NT2/D1 (cell line): ENCODE measurements around the gene CNPY4.

Experiments
- SUZ12 ChIP-seq: IDR thresholded peaks from 2 replicates; pipeline ENCODE4 v1.6.1; 2011; ENCODE audit not compliant: insufficient read length, insufficient read depth; ENCODE audit errors: extremely low read depth
- YY1 ChIP-seq: IDR thresholded peaks from 2 replicates; pipeline ENCODE4 v1.6.1; 2011; ENCODE audit not compliant: insufficient read length, insufficient read depth
- ZNF274 ChIP-seq: IDR thresholded peaks from 2 replicates; pipeline ENCODE4 v1.6.1; 2011; ENCODE audit warnings: mild to moderate bottlenecking, low read depth, low read length

GRCh38 chr7:100074841-100075240 lies 44.6 kb upstream of the CNPY4 start:
- TF ChIP-seq ZNF274: no peak
- no peak for TF ChIP-seq YY1
- TF ChIP-seq SUZ12: no peak
